DOHH2 (cell line): ENCODE results near the gene IL1RN.

Source experiments
- H3F3A ChIP-seq: fragments of 200-600 bp; sonication (generic), shearing (Covaris generic); 2 replicates; pipeline ENCODE4 v1.6.0; 2016; ENCODE audit warnings: antibody characterized with exemption, mild to moderate bottlenecking; ENCODE audit not compliant: control insufficient read depth, insufficient read depth
- H3K27ac ChIP-seq: fragments of 200-600 bp; sonication (generic); 2 replicates; pipeline ENCODE4 v1.5.1; 2014; ENCODE audit warnings: low read depth, mild to moderate bottlenecking, low read length, moderate library complexity
- H3K27me3 ChIP-seq: fragments of 200-600 bp; sonication (generic); 2 replicates; pipeline ENCODE4 v1.6.1; 2014; ENCODE audit warnings: mild to moderate bottlenecking, low read length, mixed read lengths; ENCODE audit not compliant: control insufficient read depth
- H3K36me3 ChIP-seq: fragments of 200-600 bp; sonication (generic); 2 replicates; pipeline ENCODE4 v1.6.1; 2014; ENCODE audit warnings: mild to moderate bottlenecking, low read length, moderate library complexity, mixed read lengths; ENCODE audit not compliant: control insufficient read depth
- H3K4me1 ChIP-seq: fragments of 200-600 bp; sonication (generic); 2 replicates; pipeline ENCODE4 v1.6.1; 2014; ENCODE audit warnings: mild to moderate bottlenecking, low read length, mixed read lengths; ENCODE audit not compliant: control insufficient read depth
- H3K4me2 ChIP-seq: fragments of 200-600 bp; sonication (generic); 2 replicates; pipeline ENCODE4 v1.6.0; 2014; ENCODE audit warnings: mild to moderate bottlenecking, low read length, moderate library complexity
- H3K4me3 ChIP-seq: fragments of 200-600 bp; sonication (generic); 2 replicates; pipeline ENCODE4 v1.5.1; 2014; ENCODE audit warnings: mild to moderate bottlenecking, low read length, mixed read lengths
- H3K79me2 ChIP-seq: fragments of 200-600 bp; sonication (generic); 2 replicates; pipeline ENCODE4 v1.6.1; 2014; ENCODE audit warnings: mild to moderate bottlenecking, low read length, mixed read lengths; ENCODE audit not compliant: control insufficient read depth
- H3K9me2 ChIP-seq: fragments of 200-600 bp; sonication (generic); replicated peaks from 2 replicates; pipeline ENCODE4 v1.6.1; 2014; ENCODE audit warnings: mild to moderate bottlenecking, low read length, mixed read lengths; ENCODE audit not compliant: control insufficient read depth
- H3K9me3 ChIP-seq: fragments of 200-600 bp; sonication (generic); 2 replicates; pipeline ENCODE4 v1.6.1; 2014; ENCODE audit warnings: antibody characterized with exemption, low read length, mixed read lengths; ENCODE audit not compliant: control insufficient read depth, insufficient read depth
- H4K20me1 ChIP-seq: fragments of 200-600 bp; sonication (generic); 2 replicates; pipeline ENCODE4 v1.6.0; 2014; ENCODE audit warnings: low read depth, mild to moderate bottlenecking, antibody characterized with exemption, low read length, moderate library complexity; ENCODE audit not compliant: control insufficient read depth, insufficient read depth
- CTCF ChIP-seq: fragments of 200-600 bp; sonication (generic); IDR thresholded peaks from one replicate; pipeline ENCODE4 v1.5.1; 2014; ENCODE audit warnings: antibody characterized with exemption, mild to moderate bottlenecking, low read depth, low read length; ENCODE audit not compliant: poor library complexity, severe bottlenecking
- EZH2phosphoT487 ChIP-seq: fragments of 200-600 bp; sonication (generic); IDR thresholded peaks from 2 replicates; pipeline ENCODE4 v1.6.1; 2017; ENCODE audit warnings: borderline replicate concordance, mild to moderate bottlenecking, antibody characterized with exemption, low read length, moderate library complexity, mixed read lengths

IL1RN gene

GRCh38 chr2:113155331-113155730, 27.9 kb downstream of the IL1RN start:
- no peak overlapping the region for H3K4me2 ChIP-seq
- no peaks in the 10 kb centered on the region for H4K20me1 ChIP-seq
- H3K4me1 ChIP-seq, result peaks cover 21% of the 10 kb centered on the region
- peaks cover 9% of the 10 kb centered on the region; the same call in 1 of the 2 replicates for H3F3A ChIP-seq
- no peaks in the 10 kb centered on the region for H3K9me2 ChIP-seq
- no peaks in the 10 kb centered on the region for H3K9me3 ChIP-seq
- H3K27me3 ChIP-seq, result peaks cover 24% of the 10 kb centered on the region
- H3K36me3 ChIP-seq, result no peaks in the 10 kb centered on the region
- no peak overlapping the region for H3K27ac ChIP-seq
- no peak overlapping the region for H3K4me3 ChIP-seq
- H3K79me2 ChIP-seq, result no peaks in the 10 kb centered on the region
- no peak for TF ChIP-seq EZH2phosphoT487
- no peak for TF ChIP-seq CTCF

GRCh38 chr2:113156278-113157117, 29.1 kb downstream of the IL1RN start:
- no peaks in the 10 kb centered on the region for H3K36me3 ChIP-seq

GRCh38 chr2:113157118-113157896, 29.9 kb downstream of the IL1RN start:
- Histone ChIP-seq H3K27me3 (peaks cover 24% of the 10 kb centered on the region), H4K20me1 (no peaks in the 10 kb centered on the region), H3K4me2 (peak overlapping the region; percentile 70), H3K79me2 (no peaks in the 10 kb centered on the region), H3K4me1 (peaks cover 21% of the 10 kb centered on the region), H3K27ac (no peak overlapping the region), H3F3A (peaks cover 9% of the 10 kb centered on the region), H3K9me3 (no peaks in the 10 kb centered on the region), H3K4me3 (peak overlapping the region; percentile 69), H3K36me3 (no peaks in the 10 kb centered on the region), H3K9me2 (no peaks in the 10 kb centered on the region)
- no peak for TF ChIP-seq EZH2phosphoT487
- no peak for TF ChIP-seq CTCF

More at GRCh38 chr2:113156278-113157117, 29.1 kb downstream of the IL1RN start:
- Histone ChIP-seq H3K4me1 (peaks cover 21% of the 10 kb centered on the region), H3K4me2 (peak overlapping the region; percentile 70), H3K27ac (no peak overlapping the region), H3K4me3 (peak overlapping the region; percentile 62), H4K20me1 (no peaks in the 10 kb centered on the region), H3F3A (peaks cover 9% of the 10 kb centered on the region), H3K79me2 (no peaks in the 10 kb centered on the region), H3K9me2 (no peaks in the 10 kb centered on the region), H3K27me3 (peaks cover 24% of the 10 kb centered on the region), H3K9me3 (no peaks in the 10 kb centered on the region)
- TF ChIP-seq CTCF (no peak), EZH2phosphoT487 (no peak)
